CD4-positive, alpha-beta T cell treated with Interleukin-12 subunit alpha and Interleukin-12 subunit beta, for 1 hour (primary cell): ENCODE data around the gene ODAD4.
"Not testable (repeated sequence)": the region's sequence is repeated elsewhere in the genome, so short reads cannot be mapped to it uniquely, and the experiment has no call there.

Source experiments
- DNase-seq: peaks from one replicate; pipeline ENCODE4 v3.0.0-alpha.2; 2020

Gene ODAD4

DNA sequence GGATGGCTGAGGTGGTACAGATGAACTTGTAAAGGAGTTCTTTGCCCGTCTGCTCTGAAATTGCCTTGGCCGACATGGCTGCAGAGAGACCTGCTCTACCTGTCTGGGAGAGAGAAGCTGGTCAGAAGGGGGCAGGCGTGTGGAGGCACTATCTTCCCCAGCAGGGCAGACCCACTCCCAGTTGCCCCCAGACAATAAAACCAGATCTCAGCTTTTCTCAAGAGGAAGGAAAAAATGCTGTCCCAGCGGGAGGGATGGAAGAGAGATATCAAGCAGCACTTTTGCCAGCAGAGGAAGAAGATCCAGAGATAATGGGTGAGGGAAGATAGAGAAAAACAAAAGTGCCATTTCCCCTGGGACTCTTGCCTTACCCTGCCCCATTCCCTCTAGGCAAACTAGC lies 16.6 kb upstream of the ODAD4 start:
- no peak for DNase-seq

DNA sequence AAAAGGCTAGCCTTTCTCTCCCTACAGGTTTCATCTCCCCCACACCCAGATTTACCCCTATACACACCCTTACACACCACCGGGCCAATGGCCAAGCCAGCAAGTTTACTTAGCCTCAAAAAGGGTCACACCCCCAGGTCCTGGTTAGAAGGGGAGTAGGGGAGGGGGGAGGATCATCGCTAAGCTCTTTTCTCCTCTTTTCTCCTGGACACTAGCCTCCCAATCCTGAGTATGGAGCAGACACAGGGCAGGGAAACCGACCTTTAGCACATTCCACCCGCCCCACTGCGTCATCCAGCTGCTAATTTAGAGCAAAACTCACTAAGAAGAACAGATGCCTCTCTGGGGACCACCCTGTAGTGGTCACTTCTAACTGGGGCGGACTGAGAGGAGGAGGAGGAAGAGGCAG lies 16.1 kb upstream of the ODAD4 start:
- DNase-seq, result no peak

DNA sequence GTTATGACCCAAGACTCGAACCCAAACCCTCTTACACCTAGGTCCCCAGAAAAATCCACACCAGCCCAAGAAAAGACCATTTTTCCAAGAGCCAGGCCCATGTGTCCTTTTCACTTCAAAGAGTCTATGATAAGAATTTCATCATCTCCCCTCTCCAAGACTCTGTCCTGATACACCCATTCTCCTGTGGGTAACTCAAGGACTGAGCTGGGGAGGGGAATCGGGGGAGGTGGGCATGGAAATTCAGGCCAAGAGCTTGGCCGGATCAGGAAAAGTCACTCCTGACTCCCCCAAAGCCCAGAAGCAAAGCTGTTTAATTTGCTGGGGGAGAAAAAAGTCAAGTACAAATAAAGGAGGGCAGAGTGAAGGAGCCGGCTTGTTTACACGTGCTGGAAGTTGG lies 15.4 kb upstream of the ODAD4 start:
- DNase-seq, result no peak

DNA sequence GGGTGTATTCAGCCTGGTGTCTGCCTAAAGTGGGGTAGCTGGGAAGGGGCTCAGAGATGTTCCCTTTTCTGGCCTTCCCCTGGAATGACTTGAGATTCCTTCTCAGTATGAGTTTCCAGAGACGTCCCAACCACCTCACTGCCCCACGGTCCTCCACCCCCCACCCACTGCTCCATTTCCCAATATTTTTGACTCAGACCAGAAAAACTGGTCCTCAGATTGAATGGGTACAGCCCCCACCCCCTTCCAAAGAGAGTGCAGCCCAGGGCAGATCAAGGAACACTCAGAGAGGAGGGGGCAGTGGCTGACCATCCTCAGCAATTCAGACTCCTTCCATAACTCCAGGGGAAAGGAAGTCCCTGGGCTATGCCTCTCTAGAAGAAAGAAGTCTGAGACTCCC lies 14.9 kb upstream of the ODAD4 start:
- no peak for DNase-seq

DNA sequence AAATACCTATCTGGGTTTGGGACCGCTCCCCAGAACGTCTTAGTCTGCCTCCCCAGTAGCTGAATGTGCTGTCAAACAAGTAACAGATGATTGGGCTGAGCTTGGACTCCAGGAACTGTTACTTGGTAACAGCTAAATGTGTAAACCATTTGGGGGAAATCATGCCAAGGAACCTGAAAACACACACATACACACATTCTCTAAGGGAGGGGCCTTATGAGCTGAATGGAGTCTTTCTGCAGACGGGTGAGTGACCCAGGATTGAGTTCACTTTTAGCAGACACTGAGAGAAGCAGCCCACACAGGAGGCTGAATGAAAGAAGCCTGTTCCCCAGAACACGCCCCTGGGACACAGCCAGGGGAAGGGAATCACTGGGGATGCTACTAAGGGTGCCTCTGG lies 13.2 kb upstream of the ODAD4 start:
- DNase-seq, result no peak

DNA sequence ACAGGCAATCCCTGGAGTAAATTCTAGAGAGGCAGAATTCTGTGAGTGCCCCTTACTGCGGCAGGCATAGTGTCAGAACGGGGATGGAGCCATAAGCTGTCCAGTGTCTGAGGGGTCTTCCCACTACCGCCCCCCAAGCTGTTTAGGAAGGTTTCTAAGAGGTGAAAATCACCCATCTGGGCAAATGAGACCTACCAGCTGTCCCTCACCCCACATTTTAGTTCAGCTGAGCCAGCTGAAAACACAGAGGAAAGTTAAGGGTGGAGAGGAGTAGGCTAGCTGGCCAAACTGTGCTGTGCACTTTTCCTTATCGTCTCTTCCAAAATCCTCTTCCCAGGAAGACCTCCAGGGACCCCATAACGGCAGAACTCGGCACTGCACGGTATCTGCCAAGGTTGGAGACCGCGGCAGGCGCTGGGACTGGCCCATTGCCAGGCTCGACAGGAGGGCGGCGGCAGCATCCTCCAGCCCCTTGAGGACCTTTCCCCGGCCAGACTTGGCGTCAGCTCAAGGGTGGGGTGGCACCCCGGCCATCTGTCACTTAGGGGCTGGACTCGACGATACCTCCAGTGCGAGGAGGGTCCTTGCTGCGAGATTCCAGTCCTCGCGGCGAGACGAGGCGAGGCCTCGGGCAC lies 12.6 kb upstream of the ODAD4 start:
- DNase-seq, result peak; percentile 27

DNA sequence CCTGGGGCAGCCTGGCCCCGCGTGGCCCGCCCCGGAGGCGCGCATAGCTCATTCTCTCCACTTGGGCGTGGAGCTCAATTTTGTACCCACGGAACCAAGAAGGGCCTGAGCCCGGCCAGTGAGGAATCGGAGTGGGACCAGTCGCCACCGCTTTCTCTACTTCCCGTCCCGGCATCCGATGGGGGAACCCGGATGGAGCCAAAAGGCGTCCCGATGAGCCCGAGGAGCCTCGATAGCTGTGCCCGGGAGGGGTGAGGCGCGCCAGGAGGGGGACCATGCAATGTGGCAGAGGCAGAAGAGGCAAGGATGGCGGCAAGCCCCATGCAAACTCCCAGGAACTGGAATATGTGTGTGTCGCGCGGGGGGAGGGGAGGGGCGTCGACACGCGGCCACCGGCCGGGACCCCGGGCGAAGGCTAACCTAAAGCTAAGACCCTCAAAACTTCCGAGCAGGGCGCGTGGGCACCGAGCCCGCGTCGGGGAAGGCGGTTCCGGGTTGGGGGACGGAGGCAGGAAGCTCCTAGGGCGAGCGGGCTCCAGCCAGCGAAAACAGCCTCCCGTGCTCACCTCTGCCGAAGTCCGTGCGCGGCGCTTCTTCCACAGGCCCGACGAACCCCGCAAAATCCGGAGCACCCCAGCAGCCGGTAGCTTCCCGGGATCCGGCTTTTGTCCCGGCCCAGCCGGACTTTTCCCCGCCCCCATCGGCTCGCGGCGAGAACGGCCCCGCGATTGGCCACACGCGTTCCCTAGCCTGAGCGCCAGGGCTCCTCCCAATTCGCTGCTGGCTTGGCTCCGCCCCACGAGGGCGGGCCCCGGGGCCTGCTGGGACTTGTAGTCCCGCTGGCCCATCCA lies 11.9 kb upstream of the ODAD4 start, which contains the start of gene ACLY:
Gene ACLY, minus strand, starts transcription at position 638 of the 851 bp plus-strand sequence. CDS start 5,078 bp downstream, outside the sequence.
- peak; percentile 96 for DNase-seq

DNA sequence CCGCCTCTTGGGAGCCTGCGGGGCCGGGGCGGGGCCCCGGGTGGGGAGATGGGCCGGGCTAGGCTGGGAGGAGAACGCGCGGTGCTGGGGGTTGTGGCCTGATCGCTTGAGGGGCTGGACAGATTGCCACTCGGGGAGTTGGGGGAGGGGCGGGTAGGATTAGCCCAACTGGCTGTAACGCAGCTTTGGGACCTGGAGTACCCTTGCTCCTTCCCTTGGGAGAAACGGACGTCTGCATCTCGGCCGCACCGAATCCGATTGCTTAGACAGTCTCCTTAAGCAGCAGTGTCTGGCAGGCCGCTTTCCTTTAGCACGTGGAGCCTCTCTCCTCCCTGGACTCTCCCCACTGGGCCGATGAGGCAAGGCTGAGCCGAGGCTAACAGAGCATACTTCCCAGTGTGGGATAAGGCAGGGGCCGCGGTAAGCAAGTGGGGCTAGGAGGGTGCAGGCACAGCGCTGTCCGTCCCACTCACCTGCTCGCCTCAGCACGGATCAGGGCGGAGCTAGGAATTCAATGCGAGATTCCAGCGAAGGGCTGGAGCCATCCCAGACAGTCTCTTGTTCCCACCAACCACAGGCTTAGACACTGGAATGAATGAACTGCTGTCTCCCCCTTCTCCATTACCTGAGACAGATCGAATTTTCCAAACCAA lies 11.1 kb upstream of the ODAD4 start:
- no peak for DNase-seq

DNA sequence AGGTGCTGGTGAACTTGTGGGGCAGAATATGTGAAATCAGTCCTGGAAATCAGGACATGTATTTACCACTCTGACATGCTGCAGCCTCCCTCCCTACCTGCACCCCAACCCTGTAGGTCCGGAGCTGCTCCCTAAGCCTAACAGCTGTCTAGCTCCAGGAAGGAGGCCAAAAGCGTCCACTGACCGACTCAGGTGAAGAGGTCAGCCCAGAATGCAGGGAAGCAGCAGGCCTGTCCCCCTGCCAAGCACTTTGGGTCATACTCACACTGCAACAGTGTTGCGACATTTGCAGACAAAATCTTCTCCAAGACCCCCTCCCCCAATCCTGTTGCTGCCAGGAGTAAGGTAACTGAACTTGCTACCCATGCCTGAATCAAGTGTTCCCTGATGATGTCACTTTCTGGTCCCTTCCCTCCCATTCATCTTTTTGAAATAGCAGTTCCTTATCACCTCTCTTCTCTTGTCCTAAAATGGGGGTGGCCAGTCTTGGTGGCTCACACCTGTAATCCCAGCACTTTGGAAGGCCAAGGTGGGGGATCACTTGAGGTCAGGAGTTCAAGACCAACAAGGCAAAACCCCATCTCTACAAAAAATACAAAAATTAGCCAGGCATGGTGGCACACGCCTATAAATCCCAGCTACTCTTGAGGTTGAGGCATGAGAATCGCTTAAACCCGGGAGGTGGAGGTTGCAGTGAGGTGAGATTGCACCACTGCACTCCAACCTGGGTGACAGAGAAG lies 10.4 kb upstream of the ODAD4 start:
- no peak for DNase-seq

DNA sequence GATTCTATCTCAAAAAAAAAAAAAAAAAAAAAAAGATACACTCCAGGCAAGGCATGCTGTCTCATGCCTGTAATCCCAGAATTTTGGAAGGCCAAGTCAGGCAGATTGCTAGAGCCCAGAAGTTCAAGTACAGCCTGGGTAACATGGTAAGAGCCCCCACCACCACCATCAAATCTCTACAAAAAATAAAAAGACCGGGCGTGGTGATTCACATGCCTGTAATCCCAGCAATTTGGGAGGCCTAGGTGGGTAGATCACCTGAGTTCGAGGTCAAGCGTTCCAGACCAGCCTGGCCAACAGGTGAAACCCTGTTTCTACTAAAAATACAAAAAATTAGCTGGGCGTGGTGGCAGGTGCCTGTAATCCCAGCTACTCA lies 9.8 kb upstream of the ODAD4 start:
- no peak for DNase-seq

DNA sequence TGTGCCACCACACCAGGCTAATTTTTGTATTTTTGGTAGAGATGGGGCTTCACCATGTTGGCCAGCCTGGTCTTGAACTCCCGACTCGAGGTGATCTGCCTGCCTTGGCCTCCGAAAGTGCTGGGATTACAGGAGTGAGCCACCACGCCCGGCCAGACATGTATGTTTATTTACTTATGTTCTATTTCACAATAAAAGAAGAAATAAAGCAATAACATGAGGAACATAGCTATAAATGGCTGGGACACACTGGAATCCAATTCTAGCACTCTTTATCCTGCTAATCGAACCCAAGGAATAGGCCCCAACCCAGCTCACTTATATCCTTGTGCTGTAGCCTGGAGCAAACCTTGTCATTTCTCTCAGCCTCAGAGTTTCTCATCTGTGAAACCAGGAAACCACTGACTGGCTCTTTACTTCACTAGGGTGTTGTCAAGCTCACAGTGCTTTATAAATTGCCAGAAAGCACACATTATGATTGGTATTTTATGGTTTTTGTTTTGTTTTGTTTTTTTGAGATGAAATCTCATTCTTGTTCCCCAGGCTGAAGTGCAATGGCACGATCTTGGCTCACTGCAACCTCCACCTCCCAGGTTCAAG lies 4.3 kb upstream of the ODAD4 start:
- no peak for DNase-seq

DNA sequence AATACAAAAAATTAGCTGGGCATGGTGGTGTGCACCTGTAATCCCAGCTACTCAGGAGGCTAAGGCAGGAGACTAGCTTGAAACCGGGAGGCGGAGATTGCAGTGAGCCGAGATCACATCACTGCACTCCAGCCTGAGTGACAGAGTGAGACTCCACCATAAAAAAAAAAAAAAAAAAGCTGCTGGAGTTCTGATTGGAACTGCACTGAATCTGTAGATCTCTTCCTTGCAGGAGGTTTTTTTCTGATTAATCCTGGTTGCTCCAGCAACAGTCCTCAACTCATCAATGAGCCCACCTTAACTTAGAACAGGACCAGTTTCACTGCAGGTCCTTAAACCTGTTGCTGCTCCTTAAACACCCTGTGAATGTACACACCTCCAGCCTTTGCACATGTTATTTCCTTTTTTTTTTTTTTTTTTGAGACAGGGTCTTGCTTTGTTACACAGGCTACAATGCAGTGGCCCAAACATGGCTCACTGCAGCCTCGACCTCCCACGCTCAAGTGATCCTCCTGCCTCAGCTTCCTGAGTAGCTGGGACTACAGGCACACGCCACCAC lies 1.6 kb upstream of the ODAD4 start:
- DNase-seq, result no peak

DNA sequence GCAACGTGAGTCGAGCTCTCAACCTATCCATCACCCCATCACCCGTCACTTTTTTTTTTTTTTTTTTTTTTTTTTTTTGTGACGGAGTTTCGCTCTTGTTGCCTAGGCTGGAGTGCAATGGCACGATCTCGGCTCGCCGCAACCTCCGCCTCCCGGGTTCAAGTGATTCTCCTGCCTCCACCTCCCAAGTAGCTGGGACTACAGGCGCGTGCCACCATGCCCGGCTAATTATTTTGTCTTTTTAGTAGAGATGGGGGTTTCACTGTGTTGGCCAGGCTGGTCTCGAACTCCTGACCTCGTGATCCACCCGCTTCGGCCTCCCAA lies 378 bp downstream of the ODAD4 start:
- not testable (repeated sequence) for DNase-seq

DNA sequence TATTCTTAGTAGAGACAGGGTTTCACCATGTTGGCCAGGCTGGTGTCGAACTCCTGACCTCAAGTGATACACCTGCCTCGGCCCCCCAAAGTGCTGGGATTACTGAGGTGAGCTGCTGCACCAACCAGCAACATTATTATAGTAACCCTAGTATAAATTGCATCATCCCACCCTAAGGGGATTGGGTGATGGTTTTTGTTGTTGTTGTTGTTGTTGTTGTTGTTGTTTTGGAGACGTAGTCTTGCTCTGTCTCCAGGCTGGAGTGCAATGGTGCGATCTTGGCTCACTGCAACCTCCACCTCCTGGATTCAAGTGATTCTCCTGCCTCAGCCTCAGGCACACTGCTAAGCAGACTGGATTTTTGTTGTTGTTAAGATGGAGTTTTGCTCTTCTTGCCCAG lies 1.3 kb downstream of the ODAD4 start:
- DNase-seq, result not testable (repeated sequence)

DNA sequence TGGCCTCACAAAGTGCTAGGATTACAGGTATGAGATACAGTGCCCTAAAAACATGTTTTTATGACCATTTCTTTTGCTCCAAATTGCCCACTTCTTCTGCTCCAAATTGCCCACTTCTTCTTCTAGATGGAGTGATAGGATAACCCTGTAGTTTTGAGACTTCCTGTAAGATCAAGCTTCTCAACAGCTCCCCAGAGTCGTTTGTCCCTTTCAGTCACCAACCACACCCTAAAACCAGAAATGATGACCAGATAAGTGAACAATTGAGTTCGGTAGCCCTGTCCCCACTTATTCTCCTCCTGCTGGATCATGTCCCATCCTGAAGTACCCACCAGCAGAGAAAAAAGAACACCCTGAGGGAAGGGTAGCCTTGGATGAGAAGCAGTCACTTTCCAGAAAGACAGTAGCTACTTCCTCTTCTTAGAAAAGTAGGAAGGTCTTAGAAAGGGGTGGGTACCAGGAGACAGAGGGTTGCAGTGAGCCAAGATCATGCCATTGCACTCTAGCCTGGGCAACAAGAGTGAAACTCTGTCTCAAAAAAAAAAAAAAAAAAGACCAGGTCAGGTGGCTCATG lies 2.5 kb downstream of the ODAD4 start:
- no peak for DNase-seq

DNA sequence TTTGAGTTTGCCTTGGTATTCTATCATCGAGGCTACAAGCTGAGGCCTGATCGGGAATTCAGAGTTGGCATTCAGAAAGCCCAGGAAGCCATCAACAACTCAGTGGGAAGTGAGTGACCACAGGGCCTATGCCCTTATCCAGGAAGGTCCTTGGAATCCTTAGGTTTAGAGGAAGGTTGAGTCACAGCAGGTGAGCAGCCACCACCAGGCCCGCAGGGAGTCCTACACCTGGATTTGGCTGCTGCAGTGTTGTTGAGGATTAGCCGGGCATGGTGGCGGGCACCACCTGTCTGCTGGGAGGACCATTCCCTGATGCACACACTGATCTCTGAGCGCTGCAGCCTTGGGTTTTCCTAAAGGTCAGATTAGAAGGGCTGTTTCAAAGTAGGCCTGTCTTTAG lies 5.2 kb downstream of the ODAD4 start:
- DNase-seq, result no peak

DNA sequence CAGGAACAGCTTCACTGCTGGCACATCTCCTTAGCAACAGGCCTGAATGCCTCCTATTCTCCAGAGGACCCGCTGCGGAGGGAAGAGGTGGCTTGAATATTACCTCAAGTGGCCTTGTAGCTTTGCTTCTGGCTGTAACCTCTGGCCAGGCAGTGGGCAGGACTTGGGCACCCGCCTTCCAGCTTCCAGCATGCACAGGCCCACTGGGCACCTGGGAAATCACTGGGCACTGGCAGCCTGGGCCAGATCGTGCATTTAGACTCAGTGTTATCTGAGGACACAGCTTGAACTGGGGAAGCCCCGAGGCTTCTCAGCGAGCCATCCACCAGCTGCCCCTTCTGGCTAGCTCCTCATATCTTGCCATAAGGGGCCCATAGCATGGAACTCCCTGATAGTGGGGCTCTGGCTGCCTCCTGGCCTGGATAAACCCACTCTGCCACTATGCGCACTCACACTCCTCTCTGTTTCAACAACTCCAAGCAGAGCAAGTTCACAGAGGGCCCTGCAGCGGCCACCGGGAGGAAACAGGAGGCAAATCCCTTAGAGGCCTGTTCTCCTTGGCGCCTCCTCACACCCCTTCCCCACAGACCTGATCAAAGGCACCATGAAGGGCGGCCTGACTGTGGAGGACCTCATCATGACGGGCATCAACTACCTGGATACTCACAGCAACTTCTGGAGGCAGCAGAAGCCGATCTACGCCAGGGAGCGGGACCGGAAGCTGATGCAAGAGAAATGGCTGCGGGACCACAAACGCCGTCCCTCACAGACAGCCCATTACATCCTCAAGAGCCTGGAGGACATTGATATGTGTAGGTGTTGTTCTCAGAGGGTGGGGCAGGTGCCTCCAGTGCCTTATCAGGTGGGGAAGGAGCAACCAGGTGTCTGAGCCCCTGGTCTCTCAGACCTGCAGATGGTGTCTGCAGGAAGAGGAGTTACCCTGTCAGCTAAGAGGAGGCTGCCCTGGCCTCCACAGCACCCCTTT lies 7.8 kb downstream of the ODAD4 start:
- no peak for DNase-seq

DNA sequence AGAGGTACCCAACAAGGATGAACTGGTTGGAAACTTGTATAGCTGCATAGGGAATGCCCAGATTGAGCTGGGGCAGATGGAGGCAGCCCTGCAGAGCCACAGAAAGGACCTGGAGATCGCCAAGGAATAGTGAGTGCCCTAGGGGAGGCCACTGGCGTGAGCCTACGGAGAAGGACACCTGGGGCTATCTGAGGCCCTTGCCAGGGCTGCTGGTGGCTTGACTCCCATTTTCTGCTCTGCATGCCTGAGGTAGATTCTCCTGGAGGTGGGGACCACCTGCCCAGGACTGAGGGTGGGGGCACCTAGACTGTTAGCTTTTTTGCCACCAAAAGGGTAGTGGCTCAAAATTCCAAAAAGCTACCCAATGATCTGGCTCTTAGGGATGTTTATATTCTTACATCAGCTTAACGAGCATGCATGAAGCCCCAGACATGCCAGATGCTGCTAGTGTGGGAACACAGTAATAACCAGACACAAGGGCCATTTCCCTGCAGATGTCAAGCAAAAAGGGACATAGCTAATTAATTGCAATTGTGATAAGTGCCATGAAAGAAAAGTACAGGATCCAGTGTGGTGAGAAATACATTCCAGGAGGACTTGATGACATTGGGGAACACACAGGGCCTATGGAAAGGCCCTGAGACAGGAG lies 8.8 kb downstream of the ODAD4 start:
- DNase-seq, result no peak

DNA sequence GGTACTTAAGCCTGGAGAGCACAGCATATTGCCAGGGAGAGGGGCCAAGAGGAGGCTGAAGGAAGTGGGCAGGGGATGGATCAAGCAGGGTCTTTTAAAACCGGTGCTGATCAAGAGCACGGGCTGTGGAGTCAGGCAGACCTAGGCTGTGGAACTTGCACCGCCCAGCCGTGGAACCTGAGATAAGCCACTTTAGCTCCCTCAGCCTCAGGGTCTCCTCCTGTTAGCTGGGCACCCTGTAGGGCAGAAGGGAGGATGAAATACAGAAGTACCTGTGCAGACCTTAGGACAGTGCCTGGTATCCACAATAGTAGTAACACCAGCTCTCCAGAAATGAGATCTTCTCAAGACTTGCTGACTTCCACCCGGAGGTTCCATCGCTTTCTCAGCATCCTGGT lies 9.3 kb downstream of the ODAD4 start:
- no peak for DNase-seq

DNA sequence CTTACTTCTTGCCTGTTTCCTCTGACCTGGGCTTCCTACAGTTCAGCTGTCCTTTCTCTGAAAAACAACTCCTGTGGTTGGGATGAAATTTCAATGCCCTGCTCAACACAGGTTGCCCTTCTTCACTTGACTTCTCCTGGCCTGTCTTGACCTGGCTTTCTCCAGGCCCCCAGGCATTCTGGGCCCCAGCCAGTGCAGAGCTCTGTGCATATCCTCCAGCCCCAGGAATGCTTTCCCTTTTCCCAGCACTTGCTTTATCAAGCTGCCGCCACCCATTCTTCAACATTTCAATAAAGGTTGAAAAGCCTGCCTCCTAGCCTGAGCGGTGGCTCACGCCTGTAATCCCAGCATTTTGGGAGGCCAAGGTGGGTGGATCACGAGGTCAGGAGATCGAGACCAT lies 10.8 kb downstream of the ODAD4 start:
- no peak for DNase-seq
